Measurements from ENCODE around the gene GPR21. TPM values are rescaled to one million over a fixed set of nuclear protein-coding genes. Genes with fewer than 3 reads are reported as not detected.

GPR21 gene
- total and polyA plus RNA-seq, 2 donors (not counting 3 experiments of a cell fraction or from before 2014, with no cell fraction given) = 0.36 to 2.7 TPM

DNA sequence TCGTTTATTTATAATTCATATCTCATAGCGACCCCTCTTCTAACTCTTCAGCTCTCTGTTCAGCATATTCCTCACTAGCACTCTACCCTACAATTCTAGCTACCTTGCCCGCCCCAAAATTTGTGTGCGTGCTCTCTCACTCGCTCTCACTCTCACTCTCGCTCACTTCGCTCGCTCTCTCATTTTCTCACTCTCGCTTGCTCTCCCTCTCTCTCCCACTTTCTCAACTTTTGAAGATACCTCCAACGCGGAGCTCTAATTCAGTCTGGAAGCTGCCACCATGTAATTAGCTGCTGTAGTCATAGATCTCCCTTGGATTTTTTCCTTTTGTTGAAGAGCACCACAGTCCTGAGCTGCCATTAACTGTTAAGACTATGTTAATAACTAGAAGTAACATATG, 30.4 kb downstream of the GPR21 start:
- intact Hi-C loops (cut with micrococcal nuclease) = no loop called here
- TF ChIP-seq POLR2A (IDR thresholded peaks at IDR 0.05; ENCODE audit: low read depth, low read length) = no peak
- no peak for TF ChIP-seq EZH2 (IDR thresholded peaks at IDR 0.05; ENCODE audit: borderline replicate concordance, low read depth, low read length, severe bottlenecking)
- TF ChIP-seq GATA2 (IDR thresholded peaks at IDR 0.05; ENCODE audit: insufficient read depth, insufficient read length, low read depth, low read length) = no peak
- no peak for TF ChIP-seq MYC (IDR thresholded peaks at IDR 0.05; ENCODE audit: low read depth, low read length)
- no peak for TF ChIP-seq FOS (IDR thresholded peaks at IDR 0.05; ENCODE audit: borderline replicate concordance, insufficient read depth, low read length)
- no peak for TF ChIP-seq JUN (IDR thresholded peaks at IDR 0.05; ENCODE audit: borderline replicate concordance, insufficient read depth, insufficient read length, low read depth)
- TF ChIP-seq, protein P1, sequence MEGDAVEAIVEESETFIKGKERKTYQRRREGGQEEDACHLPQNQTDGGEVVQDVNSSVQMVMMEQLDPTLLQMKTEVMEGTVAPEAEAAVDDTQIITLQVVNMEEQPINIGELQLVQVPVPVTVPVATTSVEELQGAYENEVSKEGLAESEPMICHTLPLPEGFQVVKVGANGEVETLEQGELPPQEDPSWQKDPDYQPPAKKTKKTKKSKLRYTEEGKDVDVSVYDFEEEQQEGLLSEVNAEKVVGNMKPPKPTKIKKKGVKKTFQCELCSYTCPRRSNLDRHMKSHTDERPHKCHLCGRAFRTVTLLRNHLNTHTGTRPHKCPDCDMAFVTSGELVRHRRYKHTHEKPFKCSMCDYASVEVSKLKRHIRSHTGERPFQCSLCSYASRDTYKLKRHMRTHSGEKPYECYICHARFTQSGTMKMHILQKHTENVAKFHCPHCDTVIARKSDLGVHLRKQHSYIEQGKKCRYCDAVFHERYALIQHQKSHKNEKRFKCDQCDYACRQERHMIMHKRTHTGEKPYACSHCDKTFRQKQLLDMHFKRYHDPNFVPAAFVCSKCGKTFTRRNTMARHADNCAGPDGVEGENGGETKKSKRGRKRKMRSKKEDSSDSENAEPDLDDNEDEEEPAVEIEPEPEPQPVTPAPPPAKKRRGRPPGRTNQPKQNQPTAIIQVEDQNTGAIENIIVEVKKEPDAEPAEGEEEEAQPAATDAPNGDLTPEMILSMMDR (IDR thresholded peaks at IDR 0.05; ENCODE audit: extremely low read depth in 1 of 2, insufficient read depth in 1 of 2, low read depth in 1 of 2, low read length in 2 of 2) = no peak
- TF ChIP-seq, protein P2, sequence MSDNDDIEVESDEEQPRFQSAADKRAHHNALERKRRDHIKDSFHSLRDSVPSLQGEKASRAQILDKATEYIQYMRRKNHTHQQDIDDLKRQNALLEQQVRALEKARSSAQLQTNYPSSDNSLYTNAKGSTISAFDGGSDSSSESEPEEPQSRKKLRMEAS (IDR thresholded peaks at IDR 0.05; ENCODE audit: insufficient read depth, insufficient read length) = no peak
- TF ChIP-seq POLR2AphosphoS5 (IDR thresholded peaks at IDR 0.05; ENCODE audit: insufficient read depth, low read depth, low read length) = no peak
- FAIRE-seq (no peak), DNase-seq (ENCODE audit: low read depth, low spot score) (no peak)
- dilution Hi-C loops (cut with MboI; ENCODE audit: extremely low pct_ligation_motif_present, low sequenced_read_pairs) = no loop called here
- Histone ChIP-seq H3K79me2 (ENCODE audit: control insufficient read depth, insufficient read depth, low read length) (no peaks in the 10 kb centered on the region), H3K9ac (replicated peaks; ENCODE audit: extremely low read depth, insufficient read depth, low read length) (no peak overlapping the region), H3K4me3 (replicated peaks in 1 of 3; ENCODE audit: insufficient read depth in 1 of 3, low read depth in 1 of 3, low read length in 3 of 3) (no peak overlapping the region), H3K4me1 (ENCODE audit: control insufficient read depth, extremely low read depth, insufficient read depth, low read length) (peaks cover 2% of the 10 kb centered on the region), H3K27me3 (ENCODE audit: control insufficient read depth in 2 of 2, insufficient read depth in 2 of 2, low read length in 2 of 2) (no peaks in the 10 kb centered on the region), H4K20me1 (replicated peaks; ENCODE audit: control insufficient read depth, extremely low read depth, insufficient read depth, low read length) (no peaks in the 10 kb centered on the region), H3K36me3 (ENCODE audit: control insufficient read depth in 2 of 2, extremely low read depth in 1 of 2, insufficient read depth in 2 of 2, low read length in 2 of 2) (peaks cover 6% of the 10 kb centered on the region in 2 experiments), H2AFZ (ENCODE audit: low read depth, low read length) (no peak overlapping the region), H3K9me1 (replicated peaks; ENCODE audit: control insufficient read depth, extremely low read depth, insufficient read depth, low read length) (no peaks in the 10 kb centered on the region), H3K4me2 (ENCODE audit: insufficient read depth, low read length) (no peak overlapping the region), H3K9me3 (replicated peaks; ENCODE audit: control insufficient read depth, insufficient read depth, low read length) (no peaks in the 10 kb centered on the region), H3K27ac (ENCODE audit: insufficient read depth, low read depth, low read length) (no peak overlapping the region)
- BruUV-seq (replicated peaks) = no TSS peak
- ChIA-PET POLR2A (no interaction called here), CTCF (interaction anchor here (0.8 to 1.5 kb wide), 3 partner anchors 9 to 162 kb away, joined by 3 read pairs; no protein-coding TSS in a partner anchor)

Measured in endothelial cell of umbilical vein (primary cell).